ENCODE results near the gene AURKA. TPM values are rescaled to one million over a fixed set of nuclear protein-coding genes. Genes with fewer than 3 reads are reported as not detected.
"Not testable (repeated sequence)": the region's sequence is repeated elsewhere in the genome, so short reads cannot be mapped to it uniquely, and the experiment has no call there.

AURKA gene
- polyA plus RNA-seq, 3 donors from 2014 or later: 1.1 to 2.2 (median 1.8) TPM

- no peak for DNase-seq
- H3K4me1 Mint-ChIP-seq: peaks cover 72 to 74% of the 10 kb centered on the region in 2 donors
- peak overlapping the region; percentile 4 to 89 (median 77) for H3K27ac Mint-ChIP-seq
- peaks cover 0 to 2% (median 0%) of the 10 kb centered on the region in 3 donors for H3K27me3 Mint-ChIP-seq (ENCODE audit: low read depth in 3 of 3)
- H3K9me3 Mint-ChIP-seq: no peaks in the 10 kb centered on the region
- peak overlapping the region; percentile 6 to 68 (median 49) for H3K4me3 Mint-ChIP-seq
- H3K36me3 Mint-ChIP-seq: peaks cover 3 to 12% (median 8%) of the 10 kb centered on the region in 3 donors
Measured at GRCh38 chr20:56417911-56418310, 25.9 kb upstream of the AURKA start.

- Mint-ChIP-seq H3K27me3 (ENCODE audit: low read depth in 3 of 3) (peaks cover 0 to 4% (median 0%) of the 10 kb centered on the region in 3 donors), H3K27ac (peak overlapping the region in 5 of 6 donors; percentile 30 to 89 (median 75)), H3K36me3 (peaks cover 3 to 12% (median 8%) of the 10 kb centered on the region in 3 donors), H3K4me3 (no peak overlapping the region), H3K9me3 (no peaks in the 10 kb centered on the region), H3K4me1 (peaks cover 75 to 77% of the 10 kb centered on the region in 2 donors)
- no peak for DNase-seq
Measured at GRCh38 chr20:56417402-56417801, 25.4 kb upstream of the AURKA start.

DNA sequence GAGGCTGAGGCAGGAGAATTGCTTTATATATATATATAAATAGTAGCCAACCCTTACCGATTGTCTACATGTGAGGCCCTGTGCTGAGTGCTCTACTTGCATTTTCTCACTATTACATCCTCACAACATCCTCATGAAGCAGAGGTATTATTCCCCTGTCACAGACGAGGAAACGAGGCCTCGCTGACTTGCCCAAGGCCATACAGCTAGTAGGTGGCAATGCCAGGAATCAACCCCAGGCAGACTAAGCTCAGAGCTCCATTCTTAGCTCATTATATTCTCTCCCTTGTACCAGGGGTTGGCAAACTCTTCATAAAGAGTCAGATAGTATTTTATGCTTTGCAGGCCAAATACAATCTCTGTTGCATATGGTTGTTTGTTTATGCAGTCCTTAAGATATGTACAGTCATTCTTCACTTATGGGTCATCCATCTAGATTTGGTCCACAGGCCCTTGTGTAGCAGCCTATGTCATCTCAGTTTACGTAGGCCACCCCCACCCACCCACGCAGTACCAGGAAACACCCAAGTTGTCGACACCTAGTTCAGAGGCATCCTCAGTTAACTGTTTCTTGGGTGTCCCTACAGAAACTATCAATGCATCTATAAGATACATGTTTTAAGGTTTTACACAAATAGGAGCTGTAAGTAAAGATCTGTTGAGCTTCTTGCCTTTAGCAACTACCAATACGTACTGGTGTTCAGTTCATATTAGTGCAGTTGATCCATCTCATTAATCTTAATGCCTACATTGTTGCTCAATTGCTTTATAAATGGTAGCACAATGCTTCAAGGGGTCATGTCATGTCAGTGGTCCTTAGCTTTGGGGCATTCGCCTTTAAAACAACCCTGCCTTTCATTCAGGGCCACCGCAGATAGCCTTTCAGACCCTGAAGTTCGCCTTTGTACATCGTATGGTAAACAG, 23.1 kb upstream of the AURKA start:
- Mint-ChIP-seq H3K27ac (peak overlapping the region; percentile 77 to 96 (median 89)), H3K4me1 (peaks cover 73 to 74% of the 10 kb centered on the region in 2 donors), H3K36me3 (peaks cover 3 to 12% (median 5%) of the 10 kb centered on the region in 3 donors), H3K4me3 (peak overlapping the region; percentile 25 to 69 (median 48)), H3K9me3 (no peaks in the 10 kb centered on the region), H3K27me3 (ENCODE audit: low read depth in 3 of 3) (peaks cover 0 to 4% (median 0%) of the 10 kb centered on the region in 3 donors)
- peak in 2 of 3 donors; percentile 24 to 29 for DNase-seq

GRCh38 chr20:56412949-56413348, 20.9 kb upstream of the AURKA start:
- Mint-ChIP-seq H3K27ac (peak overlapping the region; percentile 91 to 97 (median 96)), H3K9me3 (no peaks in the 10 kb centered on the region), H3K4me3 (peak overlapping the region; percentile 88 to 94 (median 90)), H3K36me3 (peaks cover 3 to 8% (median 7%) of the 10 kb centered on the region in 3 donors), H3K4me1 (peaks cover 59 to 60% of the 10 kb centered on the region in 2 donors), H3K27me3 (ENCODE audit: low read depth in 3 of 3) (peaks cover 0 to 4% (median 0%) of the 10 kb centered on the region in 3 donors)
- DNase-seq: no peak

GRCh38 chr20:56412473-56412790, 20.4 kb upstream of the AURKA start:
- no peaks in the 10 kb centered on the region for H3K9me3 Mint-ChIP-seq
- peak overlapping the region; percentile 88 to 94 (median 90) for H3K4me3 Mint-ChIP-seq
- H3K4me1 Mint-ChIP-seq: peaks cover 54 to 55% of the 10 kb centered on the region in 2 donors
- peaks cover 0 to 4% (median 0%) of the 10 kb centered on the region in 3 donors for H3K27me3 Mint-ChIP-seq (ENCODE audit: low read depth in 3 of 3)
- H3K27ac Mint-ChIP-seq: peak overlapping the region; percentile 91 to 97 (median 96)
- DNase-seq: no peak
- peaks cover 7 to 8% (median 7%) of the 10 kb centered on the region in 3 donors for H3K36me3 Mint-ChIP-seq

- Mint-ChIP-seq H3K36me3 (peaks cover 7 to 13% (median 9%) of the 10 kb centered on the region in 3 donors), H3K4me3 (peak within 1 kb of the TSS; percentile 88 to 94 (median 90)), H3K27ac (peak within 1 kb of the TSS; percentile 91 to 97 (median 96)), H3K4me1 (peaks cover 50% of the 10 kb centered on the region in 2 donors), H3K9me3 (no peaks in the 10 kb centered on the region), H3K27me3 (ENCODE audit: low read depth in 3 of 3) (peaks cover 0 to 4% (median 0%) of the 10 kb centered on the region in 3 donors)
- DNase-seq: peak; percentile 51 to 60 (median 55)
Measured at GRCh38 chr20:56411759-56412472, 19.9 kb upstream of the AURKA start, which contains the start of gene CASS4. Gene CASS4 (plus strand): TSS chr20:56412260. CDS start chr20:56412459, 199 bp downstream.

GRCh38 chr20:56411287-56411686, 19.3 kb upstream of the AURKA start:
- not testable (repeated sequence) for H3K9me3 Mint-ChIP-seq; H3K27me3 Mint-ChIP-seq (ENCODE audit: low read depth in 3 of 3); DNase-seq
- H3K36me3 Mint-ChIP-seq: peaks cover 7 to 17% (median 9%) of the 10 kb centered on the region in 3 donors
- H3K27ac Mint-ChIP-seq: peak overlapping the region; percentile 91 to 97 (median 96)
- H3K4me1 Mint-ChIP-seq: peaks cover 43 to 44% of the 10 kb centered on the region in 2 donors
- peak overlapping the region; percentile 88 to 94 (median 90) for H3K4me3 Mint-ChIP-seq

GRCh38 chr20:56409956-56410355, 17.9 kb upstream of the AURKA start:
- no peak overlapping the region for H3K4me3 Mint-ChIP-seq
- peaks cover 34 to 42% of the 10 kb centered on the region in 2 donors for H3K4me1 Mint-ChIP-seq
- DNase-seq: no peak
- H3K27me3 Mint-ChIP-seq (ENCODE audit: low read depth in 3 of 3): peaks cover 0 to 4% (median 1%) of the 10 kb centered on the region in 3 donors
- H3K9me3 Mint-ChIP-seq: no peaks in the 10 kb centered on the region
- peaks cover 13 to 24% (median 14%) of the 10 kb centered on the region in 3 donors for H3K36me3 Mint-ChIP-seq
- peak overlapping the region in 5 of 6 donors; percentile 31 to 72 (median 54) for H3K27ac Mint-ChIP-seq

- no peak overlapping the region for H3K4me3 Mint-ChIP-seq
- no peak for DNase-seq
- peaks cover 0 to 4% (median 1%) of the 10 kb centered on the region in 3 donors for H3K27me3 Mint-ChIP-seq (ENCODE audit: low read depth in 3 of 3)
- H3K36me3 Mint-ChIP-seq: peaks cover 13 to 24% (median 14%) of the 10 kb centered on the region in 3 donors
- no peaks in the 10 kb centered on the region for H3K9me3 Mint-ChIP-seq
- peak overlapping the region in 1 of 6 donors; percentile 72 for H3K27ac Mint-ChIP-seq
- peaks cover 31 to 38% of the 10 kb centered on the region in 2 donors for H3K4me1 Mint-ChIP-seq
Measured at GRCh38 chr20:56409521-56409920, 17.5 kb upstream of the AURKA start.

- Mint-ChIP-seq H3K4me1 (peaks cover 8 to 19% of the 10 kb centered on the region in 2 donors), H3K9me3 (no peaks in the 10 kb centered on the region), H3K36me3 (peaks cover 14 to 39% (median 26%) of the 10 kb centered on the region in 3 donors), H3K4me3 (no peak overlapping the region), H3K27ac (peak overlapping the region in 1 of 6 donors; percentile 17), H3K27me3 (ENCODE audit: low read depth in 3 of 3) (peaks cover 0 to 4% (median 0%) of the 10 kb centered on the region in 3 donors)
- no peak for DNase-seq
Measured at GRCh38 chr20:56406910-56407309, 14.9 kb upstream of the AURKA start.

GRCh38 chr20:56405356-56405755, 13.3 kb upstream of the AURKA start:
- peaks cover 15 to 43% (median 26%) of the 10 kb centered on the region in 3 donors for H3K36me3 Mint-ChIP-seq
- H3K27me3 Mint-ChIP-seq (ENCODE audit: low read depth in 3 of 3); H3K27ac Mint-ChIP-seq; H3K4me3 Mint-ChIP-seq; DNase-seq; H3K9me3 Mint-ChIP-seq: not testable (repeated sequence)
- H3K4me1 Mint-ChIP-seq: peaks cover under 1 to 13% of the 10 kb centered on the region in 2 donors

DNA sequence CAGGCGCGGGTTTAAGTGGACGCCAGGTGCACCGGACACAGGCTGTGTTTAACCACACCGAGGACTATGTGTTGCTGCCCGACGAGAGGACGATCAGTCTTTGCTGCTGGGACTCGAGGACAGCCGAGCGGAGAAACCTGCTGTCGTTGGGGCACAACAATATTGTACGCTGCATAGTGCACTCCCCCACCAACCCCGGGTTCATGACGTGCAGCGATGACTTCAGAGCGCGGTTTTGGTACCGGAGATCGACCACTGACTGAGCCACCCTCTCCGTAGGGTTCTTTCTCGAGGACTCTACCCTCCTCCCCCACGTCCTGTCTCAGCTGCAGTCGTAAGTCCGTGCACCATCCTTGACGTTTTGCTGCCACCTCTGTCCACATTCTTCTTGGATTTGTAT, 11.4 kb upstream of the AURKA start:
- Mint-ChIP-seq H3K4me3 (no peak overlapping the region), H3K36me3 (peaks cover 19 to 53% (median 34%) of the 10 kb centered on the region in 3 donors), H3K27me3 (ENCODE audit: low read depth in 3 of 3) (peaks cover 0 to 4% (median 0%) of the 10 kb centered on the region in 3 donors), H3K9me3 (no peaks in the 10 kb centered on the region), H3K27ac (peak overlapping the region in 1 of 6 donors; percentile 22), H3K4me1 (peaks cover 6 to 20% of the 10 kb centered on the region in 2 donors)
- no peak for DNase-seq

DNA sequence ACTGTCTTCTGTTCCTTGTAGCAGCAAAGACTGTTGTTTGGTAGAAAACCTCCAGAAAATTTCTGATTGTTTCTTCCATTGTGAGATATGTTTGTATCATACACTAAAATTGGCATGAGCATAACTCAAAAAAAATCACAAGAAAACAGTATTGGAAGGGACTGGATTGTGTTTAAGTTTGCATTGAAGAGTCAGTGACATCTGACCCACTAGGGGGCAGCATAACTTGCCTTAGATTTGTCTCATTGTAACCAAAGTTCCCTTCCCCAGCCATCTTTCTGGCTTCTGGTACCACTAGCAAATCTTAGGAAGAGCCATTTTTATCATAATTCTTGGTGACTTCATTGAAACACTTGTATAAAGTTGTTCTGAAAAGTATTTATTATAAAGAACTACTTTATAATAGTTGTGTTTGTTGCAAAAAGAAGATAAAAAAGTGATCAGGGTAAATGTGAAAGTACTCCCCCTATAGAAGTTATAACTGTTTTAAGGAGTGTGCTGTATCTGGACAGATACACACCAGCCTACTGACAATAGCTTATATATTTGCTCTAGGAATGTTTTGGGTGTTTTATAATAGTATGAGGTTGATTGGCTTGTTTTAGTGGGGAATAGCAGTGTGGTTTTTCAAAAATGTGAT, 8.1 kb upstream of the AURKA start:
- peaks cover 6 to 14% of the 10 kb centered on the region in 2 donors for H3K4me1 Mint-ChIP-seq
- no peaks in the 10 kb centered on the region for H3K9me3 Mint-ChIP-seq
- peaks cover 22 to 55% (median 33%) of the 10 kb centered on the region in 3 donors for H3K36me3 Mint-ChIP-seq
- H3K4me3 Mint-ChIP-seq: no peak overlapping the region
- H3K27me3 Mint-ChIP-seq (ENCODE audit: low read depth in 3 of 3): peaks cover 0 to 2% (median 0%) of the 10 kb centered on the region in 3 donors
- peak; percentile 64 to 67 (median 65) for DNase-seq
- peak overlapping the region; percentile 5 to 89 (median 79) for H3K27ac Mint-ChIP-seq
